H9 (cell line): ENCODE measurements around the gene RIPOR1. TPM values are rescaled to one million over a fixed set of nuclear protein-coding genes. Genes with fewer than 3 reads are reported as not detected.

ENCODE experiments used
- DNase-seq: peaks from one replicate; pipeline ENCODE4 v3.0.0-alpha.2; 2017
- H2AFZ ChIP-seq: one replicate; pipeline ENCODE4 v1.6.1; 2013; ENCODE audit warnings: mild to moderate bottlenecking, low read length, control low read depth, moderate library complexity
- H2AK5ac ChIP-seq: 2 replicates; pipeline ENCODE4 v1.6.1; 2013; ENCODE audit warnings: low read length, control low read depth, mixed read lengths; ENCODE audit not compliant: insufficient read length
- H2BK120ac ChIP-seq: one replicate; pipeline ENCODE4 v1.6.1; 2013; ENCODE audit warnings: low read depth, mild to moderate bottlenecking, low read length, control low read depth, inconsistent platforms; ENCODE audit not compliant: poor library complexity, severe bottlenecking
- H2BK12ac ChIP-seq: 2 replicates; pipeline ENCODE4 v1.6.1; 2013; ENCODE audit warnings: low read length, control low read depth, mixed read lengths, low read depth; ENCODE audit not compliant: insufficient read length
- H2BK15ac ChIP-seq: 2 replicates; pipeline ENCODE4 v1.6.1; 2013; ENCODE audit warnings: low read depth, low read length, control low read depth
- H2BK20ac ChIP-seq: one replicate; pipeline ENCODE4 v1.6.1; 2013; ENCODE audit warnings: low read depth, mild to moderate bottlenecking, low read length, control low read depth, inconsistent platforms; ENCODE audit not compliant: poor library complexity, severe bottlenecking
- H2BK5ac ChIP-seq: 2 replicates; pipeline ENCODE4 v1.6.1; 2013; ENCODE audit warnings: low read length, control low read depth, mixed read lengths; ENCODE audit not compliant: insufficient read length
- H3K14ac ChIP-seq: 2 replicates; pipeline ENCODE4 v1.6.1; 2013; ENCODE audit warnings: low read length, control low read depth; ENCODE audit not compliant: insufficient read depth
- H3K18ac ChIP-seq: 2 replicates; pipeline ENCODE4 v1.6.1; 2013; ENCODE audit warnings: low read depth, mild to moderate bottlenecking, mixed read lengths, low read length, control low read depth; ENCODE audit not compliant: insufficient read length
- H3K23ac ChIP-seq: 2 replicates; pipeline ENCODE4 v1.6.1; 2013; ENCODE audit warnings: low read length, control low read depth, mixed read lengths, low read depth; ENCODE audit not compliant: insufficient read length
- H3K23me2 ChIP-seq: 2 replicates; pipeline ENCODE4 v1.6.1; 2013; ENCODE audit warnings: low read depth, mild to moderate bottlenecking, mixed read lengths, low read length, control low read depth; ENCODE audit not compliant: insufficient read length, poor library complexity, severe bottlenecking
- H3K27ac ChIP-seq: 2 replicates; pipeline ENCODE4 v1.5.1; 2013; ENCODE audit warnings: low read length, control low read depth, mixed read lengths, low read depth; ENCODE audit not compliant: insufficient read length
- H3K27me3 ChIP-seq: 2 replicates; pipeline ENCODE4 v1.6.1; 2013; ENCODE audit warnings: low read length, control low read depth, inconsistent platforms; ENCODE audit not compliant: insufficient read depth
- H3K4ac ChIP-seq: 2 replicates; pipeline ENCODE4 v1.6.1; 2013; ENCODE audit warnings: low read depth, mild to moderate bottlenecking, control low read depth, inconsistent platforms, low read length, moderate library complexity
- H3K4me1 ChIP-seq: 2 replicates; pipeline ENCODE4 v1.6.1; 2013; ENCODE audit warnings: low read length, control low read depth, inconsistent platforms; ENCODE audit not compliant: insufficient read depth
- H3K4me2 ChIP-seq: 2 replicates; pipeline ENCODE4 v1.6.1; 2013; ENCODE audit warnings: low read length, control low read depth, mixed read lengths; ENCODE audit not compliant: insufficient read length, insufficient read depth
- H3K56ac ChIP-seq: 2 replicates; pipeline ENCODE4 v1.6.1; 2013; ENCODE audit warnings: low read depth, mild to moderate bottlenecking, mixed read lengths, low read length, control low read depth; ENCODE audit not compliant: insufficient read length
- H3K79me1 ChIP-seq: 2 replicates; pipeline ENCODE4 v1.6.1; 2013; ENCODE audit warnings: low read depth, mild to moderate bottlenecking, moderate library complexity, low read length, control low read depth, inconsistent platforms; ENCODE audit not compliant: insufficient read depth, poor library complexity, severe bottlenecking
- H3K79me2 ChIP-seq: 2 replicates; pipeline ENCODE4 v1.6.1; 2013; ENCODE audit warnings: low read length, control low read depth, inconsistent platforms; ENCODE audit not compliant: insufficient read depth
- H3K9ac ChIP-seq: 2 replicates; pipeline ENCODE4 v1.6.1; 2013; ENCODE audit warnings: low read length, control low read depth, mixed read lengths; ENCODE audit not compliant: insufficient read length; ENCODE audit errors: extremely low read depth
- H3K9me3 ChIP-seq: one replicate; pipeline ENCODE4 v1.6.1; 2013; ENCODE audit warnings: low read depth, low read length, inconsistent platforms; ENCODE audit not compliant: control insufficient read depth
- H3T11ph ChIP-seq: one replicate; pipeline ENCODE4 v1.6.1; 2013; ENCODE audit warnings: mild to moderate bottlenecking, low read length, control low read depth, inconsistent platforms
- H4K20me1 ChIP-seq: one replicate; pipeline ENCODE4 v1.6.1; 2013; ENCODE audit not compliant: control insufficient read depth, insufficient read length, insufficient read depth
- H4K5ac ChIP-seq: 2 replicates; pipeline ENCODE4 v1.6.1; 2013; ENCODE audit warnings: low read depth, mild to moderate bottlenecking, mixed read lengths, low read length, control low read depth; ENCODE audit not compliant: insufficient read length
- H4K8ac ChIP-seq: replicated peaks from 2 replicates; pipeline ENCODE4 v1.6.1; 2013; ENCODE audit warnings: low read length, control low read depth, mixed read lengths, low read depth; ENCODE audit not compliant: insufficient read length
- H4K91ac ChIP-seq: 2 replicates; pipeline ENCODE4 v1.6.1; 2013; ENCODE audit warnings: low read depth, mild to moderate bottlenecking, moderate library complexity, mixed read lengths, low read length, control low read depth; ENCODE audit not compliant: insufficient read length
- H3K27ac Mint-ChIP-seq, 3 experiments: 2 replicates in 2 of 3; 3 replicates in 1 of 3; pipeline ENCODE4 v1.8.0; 2020 to 2021; ENCODE audit warnings: mixed read lengths in 3 of 3, mild to moderate bottlenecking in 1 of 3, moderate library complexity in 1 of 3
- H3K27me3 Mint-ChIP-seq: 2 replicates; pipeline ENCODE4 v1.8.0; 2021; ENCODE audit warnings: low read depth, mild to moderate bottlenecking, moderate library complexity, mixed read lengths
- H3K36me3 Mint-ChIP-seq, 3 experiments: 2 replicates in 2 of 3; 3 replicates in 1 of 3; pipeline ENCODE4 v1.8.0; 2020 to 2021; ENCODE audit warnings: low read depth in 3 of 3, mixed read lengths in 3 of 3; ENCODE audit not compliant: insufficient read depth in 1 of 3
- H3K4me1 Mint-ChIP-seq, 2 experiments: 2 replicates each; pipeline ENCODE4 v1.8.0; 2020; ENCODE audit warnings: mixed read lengths in 2 of 2
- H3K4me3 Mint-ChIP-seq, 2 experiments: 2 replicates in 1 of 2; 3 replicates in 1 of 2; pipeline ENCODE4 v1.8.0; 2020 to 2021; ENCODE audit warnings: mild to moderate bottlenecking in 2 of 2, mixed read lengths in 2 of 2, moderate library complexity in 1 of 2
- H3K9me3 Mint-ChIP-seq, 2 experiments: 2 replicates in 1 of 2; 3 replicates in 1 of 2; pipeline ENCODE4 v1.8.0; 2020; ENCODE audit warnings: mild to moderate bottlenecking in 2 of 2, mixed read lengths in 2 of 2, moderate library complexity in 1 of 2
- CTCF ChIP-seq: fragments of 200-600 bp; sonication (generic); conservative IDR thresholded peaks from 3 replicates; pipeline ENCODE4 v1.8.0; 2021; ENCODE audit warnings: antibody characterized with exemption, mild to moderate bottlenecking
- WGBS: extraction: QIAGEN DNeasy Blood & Tissue Kit; methylation state at CpG from one replicate; pipeline ENCODE4 v1.1.7; 2013; ENCODE audit warnings: missing lambda C conversion rate, low lambda C conversion rate, mixed read lengths; ENCODE audit not compliant: insufficient read length; ENCODE audit errors: extremely low coverage; 5-methylcytosine and 5-hydroxymethylcytosine counted together
- total RNA-seq: library from RNA; stranded (reverse); gene quantifications from 2 replicates; pipeline ENCODE4 v1.2.1, GENCODE V29; 2021

The RIPOR1 gene
- total RNA-seq, 1 experiment from 2014 or later, result 14.3 TPM

DNA sequence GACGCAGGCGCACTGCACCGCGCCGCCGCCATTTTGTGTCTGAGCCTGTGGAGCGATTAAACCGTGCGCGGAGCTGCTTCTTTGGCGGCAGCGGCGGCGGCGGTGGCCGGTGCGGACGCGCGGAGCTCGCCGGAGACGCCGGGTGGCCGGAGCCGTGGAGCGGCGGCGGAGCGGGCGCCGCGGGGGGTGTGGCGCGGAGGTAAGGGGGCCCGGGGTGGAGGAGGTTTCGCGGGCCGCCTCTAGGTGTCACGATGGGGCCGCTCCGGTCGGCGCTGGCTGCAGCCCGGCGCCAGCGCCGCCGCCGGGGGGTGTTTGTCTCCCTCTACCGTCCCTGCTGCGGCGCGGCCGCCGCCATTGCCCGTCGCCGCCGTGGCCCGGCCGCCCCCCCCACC lies 33.9 kb downstream of the RIPOR1 start, which contains the start of gene CTCF:
TSS of gene CTCF (plus strand) at position 1 of the 392 bp plus-strand sequence. CDS start 48,307 bp downstream, outside the sequence.
- Mint-ChIP-seq H3K36me3 (peaks cover 0 to 12% (median 4%) of the 10 kb centered on the region in 3 experiments; a peak in 3 of 7 replicates), H3K4me1 (peaks cover 17 to 25% of the 10 kb centered on the region in 2 experiments), H3K9me3 (no peaks in the 10 kb centered on the region), H3K27me3 (no peaks in the 10 kb centered on the region), H3K4me3 (peak within 1 kb of the TSS; percentile 88), H3K27ac (peak within 1 kb of the TSS; percentile 84 to 89 (median 85); a peak in 5 of 7 replicates)
- Histone ChIP-seq H2BK15ac (no peak within 1 kb of the TSS; the same call in 1 of the 2 replicates), H3K9ac (peak within 1 kb of the TSS; percentile 95), H3K4me2 (peak within 1 kb of the TSS; percentile 94), H2BK5ac (no peak within 1 kb of the TSS), H2BK120ac (no peak within 1 kb of the TSS), H4K20me1 (no peaks in the 10 kb centered on the region), H3K18ac (peak within 1 kb of the TSS; percentile 95), H3K4ac (peak within 1 kb of the TSS; percentile 29; the same call in 1 of the 2 replicates), H2AK5ac (no peak within 1 kb of the TSS), H4K8ac (no peak within 1 kb of the TSS), H3K79me2 (peaks cover 29% of the 10 kb centered on the region; the same call in 1 of the 2 replicates), H3T11ph (no peak within 1 kb of the TSS), H2BK12ac (no peak within 1 kb of the TSS), H4K91ac (peak within 1 kb of the TSS; percentile 71), H3K27me3 (no peaks in the 10 kb centered on the region), H3K56ac (no peak within 1 kb of the TSS), H3K9me3 (no peaks in the 10 kb centered on the region), H3K79me1 (no peaks in the 10 kb centered on the region), H4K5ac (peak within 1 kb of the TSS; percentile 79), H3K23me2 (peaks cover 12% of the 10 kb centered on the region), H3K27ac (peak within 1 kb of the TSS; percentile 78), H3K14ac (peak within 1 kb of the TSS; percentile 93), H3K4me1 (0 out of 2 replicates have a peak, but pooled peaks cover 3% of the 10 kb centered on the region), H3K23ac (no peak within 1 kb of the TSS), H2BK20ac (no peak within 1 kb of the TSS), H2AFZ (no peak within 1 kb of the TSS)
- WGBS, result no CpG with 5 or more reads among the region's 62 CpGs
- peak; percentile 79 for DNase-seq
- TF ChIP-seq CTCF, result peak; percentile 52; the same call in 2 of the 3 replicates
